Measurements from ENCODE around the gene ENO3.

ENO3 gene

GRCh38 chr17:4978726-4979125, 27.8 kb downstream of the ENO3 start:
- peak; percentile 28 to 29 for DNase-seq

GRCh38 chr17:4980644-4981216, 29.8 kb downstream of the ENO3 start:
- DNase-seq, result peak in 1 of 2 experiments; percentile 16

- no peak for DNase-seq
Measured at GRCh38 chr17:4982305-4982704, 31.4 kb downstream of the ENO3 start.

GRCh38 chr17:4986403-4986802, 35.5 kb downstream of the ENO3 start:
- no peak for DNase-seq

- DNase-seq, result peak; percentile 21 to 23
Measured at GRCh38 chr17:4986951-4987766, 36.2 kb downstream of the ENO3 start, which contains the start of gene CAMTA2. Gene CAMTA2 (minus strand): TSS chr17:4987675. CDS start chr17:4986222, 1,453 bp downstream.

GRCh38 chr17:4987767-4988567, 37.0 kb downstream of the ENO3 start:
- peak in 1 of 2 experiments; percentile 2 for DNase-seq

GRCh38 chr17:4994081-4994595, 43.2 kb downstream of the ENO3 start:
- no peak for DNase-seq

GRCh38 chr17:4997302-4998026, 46.5 kb downstream of the ENO3 start, which contains the start of the genes INCA1 and KIF1C:
Gene INCA1 (minus strand): TSS chr17:4997522. CDS start chr17:4994437, 3,085 bp downstream.
Gene KIF1C (plus strand): TSS chr17:4997950. CDS start chr17:5000247, 2,297 bp downstream.
- DNase-seq, result peak; percentile 45 to 46

- no peak for DNase-seq
Measured at GRCh38 chr17:4998027-4998731, 47.3 kb downstream of the ENO3 start.

- DNase-seq, result no peak
Measured at GRCh38 chr17:4998732-4999429, 48.0 kb downstream of the ENO3 start.

- DNase-seq, result no peak
Measured at GRCh38 chr17:4999430-5000093, 48.6 kb downstream of the ENO3 start.

- no peak for DNase-seq
Measured at GRCh38 chr17:5000237-5000639, 49.3 kb downstream of the ENO3 start.

GRCh38 chr17:5002121-5002788, 51.3 kb downstream of the ENO3 start:
- no peak for DNase-seq

GRCh38 chr17:5003214-5003867, 52.4 kb downstream of the ENO3 start:
- no peak for DNase-seq

Measured in AML-193 (cell line).